SK-N-MC (cell line): ENCODE data around the gene ZIK1.
A peak's percentile ranks its signal among the peaks of the same experiment; 100 is the strongest.

Source experiments
- EZH2 ChIP-seq: fragments of 200-600 bp; sonication (generic); IDR thresholded peaks from one replicate; pipeline ENCODE4 v1.6.1; 2017; ENCODE audit warnings: antibody characterized with exemption
- POLR2AphosphoS5 ChIP-seq: IDR thresholded peaks from 2 replicates; pipeline ENCODE4 v1.6.1; 2012; ENCODE audit warnings: mild to moderate bottlenecking, low read depth, low read length, borderline replicate concordance

- TF ChIP-seq EZH2 (no peak), POLR2AphosphoS5 (peak; percentile 57; the same call in 1 of the 2 replicates)
These were observed 49.3 kb downstream of the ZIK1 start, which contains the start of gene ZNF211 for GRCh38 chr19:57632987-57633831.
